ENCODE measurements around the gene FOLR3. TPM values are rescaled to one million over a fixed set of nuclear protein-coding genes. Genes with fewer than 3 reads are reported as not detected.

Gene FOLR3
- total and polyA plus RNA-seq, 2 experiments from 2014 or later: not detected

DNA sequence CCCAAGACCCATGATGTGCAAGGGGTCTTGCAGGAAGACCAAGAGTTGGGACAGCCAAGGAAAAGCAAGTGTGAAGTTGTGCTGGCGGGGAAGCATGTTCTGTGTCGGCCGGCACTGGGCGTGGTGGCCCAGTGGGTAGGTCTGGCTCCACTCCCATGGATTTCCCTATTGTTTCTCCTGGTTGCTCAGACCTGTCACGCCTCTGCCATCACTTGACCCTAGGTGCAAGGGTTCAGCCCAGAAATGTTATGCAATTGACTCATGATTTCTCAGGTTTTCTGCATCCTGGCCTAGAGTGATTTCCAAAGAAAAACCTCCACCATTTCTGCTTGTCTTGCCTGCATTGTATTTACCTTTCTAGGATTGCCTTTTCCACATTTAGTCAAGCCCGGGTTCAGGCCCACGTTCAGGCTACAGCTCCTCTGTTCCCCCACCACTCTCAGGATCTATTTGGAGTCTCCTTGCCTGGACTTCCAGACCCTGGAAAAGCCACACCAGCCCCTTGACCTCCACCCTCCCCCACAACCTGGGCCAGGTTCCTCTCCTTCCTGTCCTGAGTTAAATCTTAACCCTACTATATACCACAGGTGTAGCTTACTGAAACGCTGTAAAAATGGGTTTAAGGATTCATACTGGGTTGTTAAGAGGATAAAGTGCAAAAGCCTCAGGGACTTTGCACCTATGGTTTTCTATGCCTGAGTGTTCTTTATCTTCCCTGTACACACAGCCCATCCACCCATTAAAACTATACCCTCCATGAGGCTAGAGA lies 39.0 kb downstream of the FOLR3 start (continued):
- no peak for TF ChIP-seq ETS1 (IDR thresholded peaks at IDR 0.05)

- no peaks in the 10 kb centered on the region for H3K4me1 Mint-ChIP-seq
- no peak overlapping the region for H3K4me3 Mint-ChIP-seq
- no peak overlapping the region for H3K27ac ChIP-seq (ENCODE audit: low read depth)
- DNase-seq (ENCODE audit: low spot score) (no peak), ATAC-seq (no peak)
- no peaks in the 10 kb centered on the region for H3K27me3 ChIP-seq (ENCODE audit: insufficient read depth)
- no peak overlapping the region for H3K27ac Mint-ChIP-seq
- no peaks in the 10 kb centered on the region for H3F3A ChIP-seq (replicated peaks; ENCODE audit: low read depth)
- H4K20me1 ChIP-seq (replicated peaks; ENCODE audit: insufficient read depth): no peaks in the 10 kb centered on the region
- no peaks in the 10 kb centered on the region for H3K9me3 Mint-ChIP-seq
- no peaks in the 10 kb centered on the region for H3K36me3 Mint-ChIP-seq (ENCODE audit: low read depth)
- no peaks in the 10 kb centered on the region for H3K79me2 ChIP-seq (replicated peaks; ENCODE audit: insufficient read depth)
- no peaks in the 10 kb centered on the region for H3K36me3 ChIP-seq (ENCODE audit: insufficient read depth)
- H3K9me2 ChIP-seq (ENCODE audit: insufficient read depth): no peaks in the 10 kb centered on the region
- peaks cover 7% of the 10 kb centered on the region for H3K27me3 Mint-ChIP-seq (ENCODE audit: insufficient read depth, low read depth, poor library complexity)
- no peak overlapping the region for H2AFZ ChIP-seq
- no peak overlapping the region for H3K4me2 ChIP-seq
- H3K4me1 ChIP-seq (ENCODE audit: insufficient read depth): no peaks in the 10 kb centered on the region
- H3K4me3 ChIP-seq: no peak overlapping the region
- no peak for TF ChIP-seq ZNF331 (CRISPR knock-in tag; IDR thresholded peaks at IDR 0.05; ENCODE audit: low read depth)
- no peak for TF ChIP-seq ETS1 (IDR thresholded peaks at IDR 0.05)
- no peak for TF ChIP-seq POLR2AphosphoS5 (IDR thresholded peaks at IDR 0.05; ENCODE audit: low read depth)
- no peak for TF ChIP-seq EZH2 (IDR thresholded peaks at IDR 0.05; ENCODE audit: low read depth, unreplicated experiment)
- TF ChIP-seq REST (IDR thresholded peaks at IDR 0.05; ENCODE audit: unreplicated experiment): no peak
- TF ChIP-seq STAT1 (IDR thresholded peaks at IDR 0.05; ENCODE audit: unreplicated experiment): no peak
- TF ChIP-seq, protein P1, sequence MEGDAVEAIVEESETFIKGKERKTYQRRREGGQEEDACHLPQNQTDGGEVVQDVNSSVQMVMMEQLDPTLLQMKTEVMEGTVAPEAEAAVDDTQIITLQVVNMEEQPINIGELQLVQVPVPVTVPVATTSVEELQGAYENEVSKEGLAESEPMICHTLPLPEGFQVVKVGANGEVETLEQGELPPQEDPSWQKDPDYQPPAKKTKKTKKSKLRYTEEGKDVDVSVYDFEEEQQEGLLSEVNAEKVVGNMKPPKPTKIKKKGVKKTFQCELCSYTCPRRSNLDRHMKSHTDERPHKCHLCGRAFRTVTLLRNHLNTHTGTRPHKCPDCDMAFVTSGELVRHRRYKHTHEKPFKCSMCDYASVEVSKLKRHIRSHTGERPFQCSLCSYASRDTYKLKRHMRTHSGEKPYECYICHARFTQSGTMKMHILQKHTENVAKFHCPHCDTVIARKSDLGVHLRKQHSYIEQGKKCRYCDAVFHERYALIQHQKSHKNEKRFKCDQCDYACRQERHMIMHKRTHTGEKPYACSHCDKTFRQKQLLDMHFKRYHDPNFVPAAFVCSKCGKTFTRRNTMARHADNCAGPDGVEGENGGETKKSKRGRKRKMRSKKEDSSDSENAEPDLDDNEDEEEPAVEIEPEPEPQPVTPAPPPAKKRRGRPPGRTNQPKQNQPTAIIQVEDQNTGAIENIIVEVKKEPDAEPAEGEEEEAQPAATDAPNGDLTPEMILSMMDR (conservative IDR thresholded peaks at IDR 0.05; ENCODE audit: low read depth in 2 of 2): no peak
- TF ChIP-seq, protein P2, sequence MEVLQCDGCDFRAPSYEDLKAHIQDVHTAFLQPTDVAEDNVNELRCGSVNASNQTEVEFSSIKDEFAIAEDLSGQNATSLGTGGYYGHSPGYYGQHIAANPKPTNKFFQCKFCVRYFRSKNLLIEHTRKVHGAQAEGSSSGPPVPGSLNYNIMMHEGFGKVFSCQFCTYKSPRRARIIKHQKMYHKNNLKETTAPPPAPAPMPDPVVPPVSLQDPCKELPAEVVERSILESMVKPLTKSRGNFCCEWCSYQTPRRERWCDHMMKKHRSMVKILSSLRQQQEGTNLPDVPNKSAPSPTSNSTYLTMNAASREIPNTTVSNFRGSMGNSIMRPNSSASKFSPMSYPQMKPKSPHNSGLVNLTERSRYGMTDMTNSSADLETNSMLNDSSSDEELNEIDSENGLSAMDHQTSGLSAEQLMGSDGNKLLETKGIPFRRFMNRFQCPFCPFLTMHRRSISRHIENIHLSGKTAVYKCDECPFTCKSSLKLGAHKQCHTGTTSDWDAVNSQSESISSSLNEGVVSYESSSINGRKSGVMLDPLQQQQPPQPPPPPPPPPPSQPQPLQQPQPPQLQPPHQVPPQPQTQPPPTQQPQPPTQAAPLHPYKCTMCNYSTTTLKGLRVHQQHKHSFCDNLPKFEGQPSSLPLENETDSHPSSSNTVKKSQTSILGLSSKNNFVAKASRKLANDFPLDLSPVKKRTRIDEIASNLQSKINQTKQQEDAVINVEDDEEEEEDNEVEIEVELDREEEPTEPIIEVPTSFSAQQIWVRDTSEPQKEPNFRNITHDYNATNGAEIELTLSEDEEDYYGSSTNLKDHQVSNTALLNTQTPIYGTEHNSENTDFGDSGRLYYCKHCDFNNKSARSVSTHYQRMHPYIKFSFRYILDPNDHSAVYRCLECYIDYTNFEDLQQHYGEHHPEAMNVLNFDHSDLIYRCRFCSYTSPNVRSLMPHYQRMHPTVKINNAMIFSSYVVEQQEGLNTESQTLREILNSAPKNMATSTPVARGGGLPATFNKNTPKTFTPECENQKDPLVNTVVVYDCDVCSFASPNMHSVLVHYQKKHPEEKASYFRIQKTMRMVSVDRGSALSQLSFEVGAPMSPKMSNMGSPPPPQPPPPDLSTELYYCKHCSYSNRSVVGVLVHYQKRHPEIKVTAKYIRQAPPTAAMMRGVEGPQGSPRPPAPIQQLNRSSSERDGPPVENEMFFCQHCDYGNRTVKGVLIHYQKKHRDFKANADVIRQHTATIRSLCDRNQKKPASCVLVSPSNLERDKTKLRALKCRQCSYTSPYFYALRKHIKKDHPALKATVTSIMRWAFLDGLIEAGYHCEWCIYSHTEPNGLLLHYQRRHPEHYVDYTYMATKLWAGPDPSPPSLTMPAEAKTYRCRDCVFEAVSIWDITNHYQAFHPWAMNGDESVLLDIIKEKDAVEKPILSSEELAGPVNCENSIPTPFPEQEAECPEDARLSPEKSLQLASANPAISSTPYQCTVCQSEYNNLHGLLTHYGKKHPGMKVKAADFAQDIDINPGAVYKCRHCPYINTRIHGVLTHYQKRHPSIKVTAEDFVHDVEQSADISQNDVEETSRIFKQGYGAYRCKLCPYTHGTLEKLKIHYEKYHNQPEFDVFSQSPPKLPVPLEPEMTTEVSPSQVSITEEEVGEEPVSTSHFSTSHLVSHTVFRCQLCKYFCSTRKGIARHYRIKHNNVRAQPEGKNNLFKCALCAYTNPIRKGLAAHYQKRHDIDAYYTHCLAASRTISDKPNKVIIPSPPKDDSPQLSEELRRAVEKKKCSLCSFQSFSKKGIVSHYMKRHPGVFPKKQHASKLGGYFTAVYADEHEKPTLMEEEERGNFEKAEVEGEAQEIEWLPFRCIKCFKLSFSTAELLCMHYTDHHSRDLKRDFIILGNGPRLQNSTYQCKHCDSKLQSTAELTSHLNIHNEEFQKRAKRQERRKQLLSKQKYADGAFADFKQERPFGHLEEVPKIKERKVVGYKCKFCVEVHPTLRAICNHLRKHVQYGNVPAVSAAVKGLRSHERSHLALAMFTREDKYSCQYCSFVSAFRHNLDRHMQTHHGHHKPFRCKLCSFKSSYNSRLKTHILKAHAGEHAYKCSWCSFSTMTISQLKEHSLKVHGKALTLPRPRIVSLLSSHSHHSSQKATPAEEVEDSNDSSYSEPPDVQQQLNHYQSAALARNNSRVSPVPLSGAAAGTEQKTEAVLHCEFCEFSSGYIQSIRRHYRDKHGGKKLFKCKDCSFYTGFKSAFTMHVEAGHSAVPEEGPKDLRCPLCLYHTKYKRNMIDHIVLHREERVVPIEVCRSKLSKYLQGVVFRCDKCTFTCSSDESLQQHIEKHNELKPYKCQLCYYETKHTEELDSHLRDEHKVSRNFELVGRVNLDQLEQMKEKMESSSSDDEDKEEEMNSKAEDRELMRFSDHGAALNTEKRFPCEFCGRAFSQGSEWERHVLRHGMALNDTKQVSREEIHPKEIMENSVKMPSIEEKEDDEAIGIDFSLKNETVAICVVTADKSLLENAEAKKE (CRISPR knock-in tag; IDR thresholded peaks at IDR 0.05): no peak
- no peak for TF ChIP-seq EZH2phosphoT487 (IDR thresholded peaks at IDR 0.05; ENCODE audit: unreplicated experiment)
- TF ChIP-seq CREB1 (CRISPR knock-in tag; IDR thresholded peaks at IDR 0.05; ENCODE audit: low read depth): no peak
These were observed 42.1 kb downstream of the FOLR3 start for GRCh38 chr11:72177656-72178055.

Data from GM23338 (cell line).